ENCODE data around the gene WWOX. TPM values are rescaled to one million over a fixed set of nuclear protein-coding genes. Genes with fewer than 3 reads are reported as not detected.

The WWOX gene
- total RNA-seq, 2 experiments from 2014 or later, result 19.9 to 29.4 TPM

- H3K9me3 Mint-ChIP-seq (ENCODE audit: low read depth), result no peaks in the 10 kb centered on the region
- H3K4me3 Mint-ChIP-seq, result no peak overlapping the region
- H3K27ac Mint-ChIP-seq, result no peak overlapping the region
- intact Hi-C loops (cut with DNase I, micrococcal nuclease), result no loop called here
- POLR2A ChIA-PET, result no interaction called here
- DNase-seq (no peak), ATAC-seq (no peak)
- H3K36me3 Mint-ChIP-seq (ENCODE audit: low read depth), result no peaks in the 10 kb centered on the region
- CTCF ChIA-PET, result interaction anchor here (0.6 kb wide), 1 partner anchor 50 kb away, joined by 3 read pairs; no protein-coding TSS in a partner anchor
- no peaks in the 10 kb centered on the region for H3K27me3 Mint-ChIP-seq
- no peaks in the 10 kb centered on the region for H3K4me1 Mint-ChIP-seq
Observed at GRCh38 chr16:78755751-78756661, 656.6 kb downstream of the WWOX start.

- Mint-ChIP-seq H3K27me3 (no peaks in the 10 kb centered on the region), H3K27ac (no peak overlapping the region), H3K4me3 (no peak overlapping the region), H3K4me1 (no peaks in the 10 kb centered on the region), H3K36me3 (ENCODE audit: low read depth) (peaks cover 3% of the 10 kb centered on the region), H3K9me3 (ENCODE audit: low read depth) (no peaks in the 10 kb centered on the region)
- ChIA-PET POLR2A (no interaction called here), CTCF (no interaction called here)
- ATAC-seq (no peak), DNase-seq (no peak)
- intact Hi-C loops (cut with DNase I, micrococcal nuclease), result no loop called here
Observed at GRCh38 chr16:78759596-78759995, 660.1 kb downstream of the WWOX start.

- Mint-ChIP-seq H3K4me3 (no peak overlapping the region), H3K27me3 (no peaks in the 10 kb centered on the region), H3K36me3 (ENCODE audit: low read depth) (peaks cover 3% of the 10 kb centered on the region), H3K27ac (no peak overlapping the region), H3K4me1 (no peaks in the 10 kb centered on the region), H3K9me3 (ENCODE audit: low read depth) (no peaks in the 10 kb centered on the region)
- ChIA-PET CTCF (interaction anchor here (0.6 to 1.0 kb wide), 2 partner anchors 19 to 58 kb away, joined by 3 read pairs; no protein-coding TSS in a partner anchor), POLR2A (no interaction called here)
- no peak for ATAC-seq
- no peak for DNase-seq
- intact Hi-C loops (cut with DNase I, micrococcal nuclease), result no loop called here
Observed at GRCh38 chr16:78760611-78761010, 661.2 kb downstream of the WWOX start.

GRCh38 chr16:78761427-78761826 lies 662.0 kb downstream of the WWOX start:
- intact Hi-C loops (cut with DNase I, micrococcal nuclease), result no loop called here
- peaks cover 3% of the 10 kb centered on the region for H3K36me3 Mint-ChIP-seq (ENCODE audit: low read depth)
- no peak overlapping the region for H3K27ac Mint-ChIP-seq
- H3K4me3 Mint-ChIP-seq, result no peak overlapping the region
- DNase-seq, result peak; percentile 47
- peak; percentile 59 for ATAC-seq
- H3K4me1 Mint-ChIP-seq, result no peaks in the 10 kb centered on the region
- ChIA-PET POLR2A (no interaction called here), CTCF (interaction anchor here (0.7 to 1.1 kb wide), 2 partner anchors 9 to 55 kb away, joined by 3 to 4 read pairs; no protein-coding TSS in a partner anchor)
- no peaks in the 10 kb centered on the region for H3K9me3 Mint-ChIP-seq (ENCODE audit: low read depth)
- H3K27me3 Mint-ChIP-seq, result no peaks in the 10 kb centered on the region

- Mint-ChIP-seq H3K9me3 (ENCODE audit: low read depth) (no peaks in the 10 kb centered on the region), H3K27ac (no peak overlapping the region), H3K27me3 (no peaks in the 10 kb centered on the region), H3K4me1 (no peaks in the 10 kb centered on the region), H3K4me3 (no peak overlapping the region), H3K36me3 (ENCODE audit: low read depth) (peaks cover 3% of the 10 kb centered on the region)
- ChIA-PET POLR2A (no interaction called here), CTCF (interaction anchor here (0.7 to 1.1 kb wide), 2 partner anchors 8 to 56 kb away, joined by 3 to 4 read pairs; no protein-coding TSS in a partner anchor)
- peak; percentile 39 for DNase-seq
- intact Hi-C loops (cut with DNase I, micrococcal nuclease), result no loop called here
- ATAC-seq, result peak; percentile 59
Observed at GRCh38 chr16:78762222-78762621, 662.8 kb downstream of the WWOX start.

GRCh38 chr16:78763821-78764440 lies 664.5 kb downstream of the WWOX start:
- POLR2A ChIA-PET, result no interaction called here
- Mint-ChIP-seq H3K27me3 (no peaks in the 10 kb centered on the region), H3K4me1 (peaks cover 9% of the 10 kb centered on the region), H3K36me3 (ENCODE audit: low read depth) (peaks cover 3% of the 10 kb centered on the region), H3K4me3 (no peak overlapping the region), H3K9me3 (ENCODE audit: low read depth) (no peaks in the 10 kb centered on the region), H3K27ac (no peak overlapping the region)
- intact Hi-C loops (cut with DNase I, micrococcal nuclease), result no loop called here
- no peak for DNase-seq
- CTCF ChIA-PET, result no interaction called here
- no peak for ATAC-seq

- Mint-ChIP-seq H3K9me3 (ENCODE audit: low read depth) (no peaks in the 10 kb centered on the region), H3K27ac (no peak overlapping the region), H3K4me1 (peaks cover 13% of the 10 kb centered on the region), H3K27me3 (no peaks in the 10 kb centered on the region), H3K36me3 (ENCODE audit: low read depth) (peaks cover 3% of the 10 kb centered on the region), H3K4me3 (no peak overlapping the region)
- ATAC-seq, result no peak
- CTCF ChIA-PET, result no interaction called here
- POLR2A ChIA-PET, result no interaction called here
- intact Hi-C loops (cut with DNase I, micrococcal nuclease), result no loop called here
- no peak for DNase-seq
Observed at GRCh38 chr16:78764478-78764877, 665.0 kb downstream of the WWOX start.

- H3K27ac Mint-ChIP-seq, result peak overlapping the region; percentile 64
- peaks cover 4% of the 10 kb centered on the region for H3K36me3 Mint-ChIP-seq (ENCODE audit: low read depth)
- intact Hi-C loops (cut with DNase I, micrococcal nuclease), result loop anchor here in 1 of 2 experiments (1.0 kb wide), 1 partner anchor 26 kb away; no protein-coding TSS in a partner anchor
- peaks cover 34% of the 10 kb centered on the region for H3K4me1 Mint-ChIP-seq
- ATAC-seq (no peak), DNase-seq (no peak)
- POLR2A ChIA-PET, result interaction anchor here (0.7 to 1.4 kb wide), 3 partner anchors 10 to 548 kb away, joined by 3 to 9 read pairs (median 6); no protein-coding TSS in a partner anchor
- no peak overlapping the region for H3K4me3 Mint-ChIP-seq
- peaks cover 2% of the 10 kb centered on the region for H3K9me3 Mint-ChIP-seq (ENCODE audit: low read depth)
- CTCF ChIA-PET, result interaction anchor here (0.6 to 1.0 kb wide), 4 partner anchors 34 to 312 kb away, joined by 3 to 5 read pairs (median 4); no protein-coding TSS in a partner anchor
- H3K27me3 Mint-ChIP-seq, result peaks cover 6% of the 10 kb centered on the region
Observed at GRCh38 chr16:78768226-78768625, 668.8 kb downstream of the WWOX start.

- DNase-seq, result peak; percentile 76
Observed at GRCh38 chr16:78768718-78769117, 669.3 kb downstream of the WWOX start.

GRCh38 chr16:78770353-78771091 lies 671.1 kb downstream of the WWOX start:
- ATAC-seq (peak; percentile 23), DNase-seq (peak; percentile 90)
- Mint-ChIP-seq H3K4me3 (peak overlapping the region; percentile 20), H3K9me3 (ENCODE audit: low read depth) (peaks cover 2% of the 10 kb centered on the region), H3K4me1 (peaks cover 57% of the 10 kb centered on the region), H3K27me3 (peaks cover 6% of the 10 kb centered on the region), H3K36me3 (ENCODE audit: low read depth) (peaks cover 6% of the 10 kb centered on the region), H3K27ac (peak overlapping the region; percentile 79)
- POLR2A ChIA-PET, result no interaction called here
- intact Hi-C loops (cut with DNase I, micrococcal nuclease), result loop anchor here (1.0 to 10.0 kb wide), 9 partner anchors 64 to 1697 kb away; no protein-coding TSS in a partner anchor
- CTCF ChIA-PET, result interaction anchor here (0.7 to 4.9 kb wide), 8 partner anchors 8 to 513 kb away, joined by 3 to 26 read pairs (median 5); no protein-coding TSS in a partner anchor

More at GRCh38 chr16:78768718-78769117, 669.3 kb downstream of the WWOX start:
- Mint-ChIP-seq H3K27ac (peak overlapping the region; percentile 64), H3K4me3 (no peak overlapping the region), H3K27me3 (peaks cover 6% of the 10 kb centered on the region), H3K36me3 (ENCODE audit: low read depth) (peaks cover 8% of the 10 kb centered on the region), H3K9me3 (ENCODE audit: low read depth) (peaks cover 2% of the 10 kb centered on the region), H3K4me1 (peaks cover 39% of the 10 kb centered on the region)
- intact Hi-C loops (cut with DNase I, micrococcal nuclease), result loop anchor here in 1 of 2 experiments (1.0 kb wide), 1 partner anchor 26 kb away; no protein-coding TSS in a partner anchor
- POLR2A ChIA-PET, result interaction anchor here (0.7 to 1.4 kb wide), 2 partner anchors 10 to 547 kb away, joined by 6 to 9 read pairs; no protein-coding TSS in a partner anchor
- ATAC-seq, result peak; percentile 67
- CTCF ChIA-PET, result interaction anchor here (0.6 to 1.0 kb wide), 4 partner anchors 34 to 311 kb away, joined by 3 to 5 read pairs (median 4); no protein-coding TSS in a partner anchor
